Measurements from ENCODE around the gene CNNM2.

GRCh38 chr10:103139803-103140202 is 221.7 kb downstream of the CNNM2 start:
- TF ChIP-seq CTCF (IDR thresholded peaks at IDR 0.05), result no peak
- no peak for TF ChIP-seq ATF1 (CRISPR knock-in tag; IDR thresholded peaks at IDR 0.05)
- TF ChIP-seq NFYB (CRISPR knock-in tag; conservative IDR thresholded peaks at IDR 0.05; ENCODE audit: low read depth), result no peak
- no peak for TF ChIP-seq ZNF263 (CRISPR knock-in tag; IDR thresholded peaks at IDR 0.05; ENCODE audit: low read depth)
- TF ChIP-seq SP1 (CRISPR knock-in tag; conservative IDR thresholded peaks at IDR 0.05), result no peak
- TF ChIP-seq HMGXB4 (CRISPR knock-in tag; IDR thresholded peaks at IDR 0.05), result no peak
- TF ChIP-seq E2F5 (CRISPR knock-in tag; IDR thresholded peaks at IDR 0.05), result no peak
- no peak for TF ChIP-seq CREM (CRISPR knock-in tag; IDR thresholded peaks at IDR 0.05)
- TF ChIP-seq MAX (CRISPR knock-in tag; IDR thresholded peaks at IDR 0.05), result no peak
- no peak for TF ChIP-seq MLX (CRISPR knock-in tag; IDR thresholded peaks at IDR 0.05)
- no peak for TF ChIP-seq FOXK1 (CRISPR knock-in tag; IDR thresholded peaks at IDR 0.05)
- no peak for TF ChIP-seq FOXP1 (CRISPR knock-in tag; IDR thresholded peaks at IDR 0.05; ENCODE audit: borderline replicate concordance)
- no peak for TF ChIP-seq E2F1 (CRISPR knock-in tag; IDR thresholded peaks at IDR 0.05)

Measured in WTC11 (cell line).